ENCODE data around the gene TUBB2B. TPM values are rescaled to one million over a fixed set of nuclear protein-coding genes. Genes with fewer than 3 reads are reported as not detected.

The TUBB2B gene
- total RNA-seq, 2 experiments from 2014 or later, result 0.27 TPM; not detected in 1

DNA sequence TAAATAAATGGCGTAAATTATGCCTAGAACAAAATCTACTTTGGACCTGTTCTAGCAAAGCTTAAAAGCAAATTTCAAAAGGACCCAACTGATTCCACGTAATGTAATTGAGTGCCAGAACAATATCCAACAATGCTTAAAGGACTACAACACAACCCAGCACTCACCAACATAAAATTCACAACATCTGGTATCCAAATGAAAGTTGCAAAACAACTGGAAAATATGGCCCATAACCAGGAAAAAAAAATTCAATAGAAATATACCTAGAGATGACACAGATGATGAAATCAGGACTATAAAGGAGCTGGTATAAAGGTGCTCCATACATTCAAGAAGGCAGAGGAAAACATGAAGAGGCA is 14.1 kb downstream of the TUBB2B start:
- Histone ChIP-seq H3K4me1 (ENCODE audit: insufficient read depth, low read length, poor library complexity, severe bottlenecking) (peaks cover 13% of the 10 kb centered on the region), H3K9me3 (ENCODE audit: low read length) (no peaks in the 10 kb centered on the region), H3K4me3 (ENCODE audit: low read depth, low read length, poor library complexity, severe bottlenecking) (no peak overlapping the region), H3K79me2 (ENCODE audit: insufficient read depth, low read depth, low read length) (no peaks in the 10 kb centered on the region), H3K27ac (ENCODE audit: low read depth, low read length, poor library complexity, severe bottlenecking) (no peak overlapping the region), H3K36me3 (ENCODE audit: insufficient read depth, low read length) (no peaks in the 10 kb centered on the region), H3K4me2 (ENCODE audit: low read length) (no peak overlapping the region), H2AFZ (ENCODE audit: low read length) (no peak overlapping the region), H4K20me1 (ENCODE audit: insufficient read depth, low read length) (no peaks in the 10 kb centered on the region), H3K9me2 (ENCODE audit: insufficient read depth, low read length) (no peaks in the 10 kb centered on the region)
- ChIA-PET POLR2A (interaction anchor here (2.8 kb wide), 1 partner anchor 10 kb away, joined by 10 read pairs; no protein-coding TSS in a partner anchor), CTCF (ENCODE audit: unreplicated experiment) (no interaction called here)
- intact Hi-C loops (cut with micrococcal nuclease; ENCODE audit: unreplicated experiment), result no loop called here
- BruUV-seq (replicated peaks), result no TSS peak
- no peak for DNase-seq (ENCODE audit: low spot score)
- TF ChIP-seq, protein P1, sequence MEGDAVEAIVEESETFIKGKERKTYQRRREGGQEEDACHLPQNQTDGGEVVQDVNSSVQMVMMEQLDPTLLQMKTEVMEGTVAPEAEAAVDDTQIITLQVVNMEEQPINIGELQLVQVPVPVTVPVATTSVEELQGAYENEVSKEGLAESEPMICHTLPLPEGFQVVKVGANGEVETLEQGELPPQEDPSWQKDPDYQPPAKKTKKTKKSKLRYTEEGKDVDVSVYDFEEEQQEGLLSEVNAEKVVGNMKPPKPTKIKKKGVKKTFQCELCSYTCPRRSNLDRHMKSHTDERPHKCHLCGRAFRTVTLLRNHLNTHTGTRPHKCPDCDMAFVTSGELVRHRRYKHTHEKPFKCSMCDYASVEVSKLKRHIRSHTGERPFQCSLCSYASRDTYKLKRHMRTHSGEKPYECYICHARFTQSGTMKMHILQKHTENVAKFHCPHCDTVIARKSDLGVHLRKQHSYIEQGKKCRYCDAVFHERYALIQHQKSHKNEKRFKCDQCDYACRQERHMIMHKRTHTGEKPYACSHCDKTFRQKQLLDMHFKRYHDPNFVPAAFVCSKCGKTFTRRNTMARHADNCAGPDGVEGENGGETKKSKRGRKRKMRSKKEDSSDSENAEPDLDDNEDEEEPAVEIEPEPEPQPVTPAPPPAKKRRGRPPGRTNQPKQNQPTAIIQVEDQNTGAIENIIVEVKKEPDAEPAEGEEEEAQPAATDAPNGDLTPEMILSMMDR (conservative IDR thresholded peaks at IDR 0.05; ENCODE audit: low read length), result no peak
- no peak for TF ChIP-seq EZH2phosphoT487 (IDR thresholded peaks at IDR 0.05; ENCODE audit: borderline replicate concordance, low read depth, low read length)

- Histone ChIP-seq H4K20me1 (ENCODE audit: insufficient read depth, low read length) (no peaks in the 10 kb centered on the region), H3K4me3 (ENCODE audit: low read depth, low read length, poor library complexity, severe bottlenecking) (no peak overlapping the region), H3K9me2 (ENCODE audit: insufficient read depth, low read length) (no peaks in the 10 kb centered on the region), H3K36me3 (ENCODE audit: insufficient read depth, low read length) (no peaks in the 10 kb centered on the region), H3K27ac (ENCODE audit: low read depth, low read length, poor library complexity, severe bottlenecking) (no peak overlapping the region), H3K9me3 (ENCODE audit: low read length) (no peaks in the 10 kb centered on the region), H2AFZ (ENCODE audit: low read length) (no peak overlapping the region), H3K79me2 (ENCODE audit: insufficient read depth, low read depth, low read length) (no peaks in the 10 kb centered on the region), H3K4me1 (ENCODE audit: insufficient read depth, low read length, poor library complexity, severe bottlenecking) (peaks cover 13% of the 10 kb centered on the region), H3K4me2 (ENCODE audit: low read length) (no peak overlapping the region)
- intact Hi-C loops (cut with micrococcal nuclease; ENCODE audit: unreplicated experiment), result no loop called here
- POLR2A ChIA-PET, result interaction anchor here (2.8 kb wide), 1 partner anchor 9 kb away, joined by 10 read pairs; no protein-coding TSS in a partner anchor
- CTCF ChIA-PET (ENCODE audit: unreplicated experiment), result no interaction called here
- no TSS peak for BruUV-seq (replicated peaks)
- no peak for DNase-seq (ENCODE audit: low spot score)
- no peak for TF ChIP-seq EZH2phosphoT487 (IDR thresholded peaks at IDR 0.05; ENCODE audit: borderline replicate concordance, low read depth, low read length)
- TF ChIP-seq, protein P1 (conservative IDR thresholded peaks at IDR 0.05; ENCODE audit: low read length), result no peak
Observed at GRCh38 chr6:3212261-3212660, 15.2 kb downstream of the TUBB2B start.

DNA sequence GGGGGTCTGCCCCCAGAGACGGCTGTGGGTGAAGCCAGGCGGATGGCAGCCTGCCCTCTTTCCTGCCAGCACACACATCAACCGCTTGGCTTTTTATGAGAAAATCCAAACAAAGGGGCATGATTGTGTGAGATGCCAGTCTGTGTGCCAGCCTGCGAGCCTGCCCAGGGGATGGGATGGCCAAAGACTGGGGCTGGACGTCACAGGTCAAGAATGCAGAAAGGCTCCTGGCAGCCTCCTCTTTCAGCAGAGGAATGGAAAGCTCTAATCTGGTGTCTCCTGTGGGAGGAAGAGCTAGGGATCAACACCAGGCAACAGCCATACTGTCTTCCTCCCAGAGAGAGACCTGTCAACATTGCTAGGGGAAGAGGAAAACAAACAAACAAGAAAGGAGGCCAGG is 15.8 kb downstream of the TUBB2B start:
- no peak overlapping the region for H3K4me2 ChIP-seq (ENCODE audit: low read length)
- no peaks in the 10 kb centered on the region for H3K79me2 ChIP-seq (ENCODE audit: insufficient read depth, low read depth, low read length)
- no peak overlapping the region for H3K27ac ChIP-seq (ENCODE audit: low read depth, low read length, poor library complexity, severe bottlenecking)
- H4K20me1 ChIP-seq (ENCODE audit: insufficient read depth, low read length), result no peaks in the 10 kb centered on the region
- no peaks in the 10 kb centered on the region for H3K9me3 ChIP-seq (ENCODE audit: low read length)
- H3K4me1 ChIP-seq (ENCODE audit: insufficient read depth, low read length, poor library complexity, severe bottlenecking), result peaks cover 13% of the 10 kb centered on the region
- BruUV-seq (replicated peaks), result no TSS peak
- no peak for TF ChIP-seq EZH2phosphoT487 (IDR thresholded peaks at IDR 0.05; ENCODE audit: borderline replicate concordance, low read depth, low read length)
- TF ChIP-seq, protein P1 (conservative IDR thresholded peaks at IDR 0.05; ENCODE audit: low read length), result no peak
- CTCF ChIA-PET (ENCODE audit: unreplicated experiment), result no interaction called here
- POLR2A ChIA-PET, result interaction anchor here (2.8 kb wide), 1 partner anchor 8 kb away, joined by 10 read pairs; no protein-coding TSS in a partner anchor
- no peaks in the 10 kb centered on the region for H3K36me3 ChIP-seq (ENCODE audit: insufficient read depth, low read length)
- no peak overlapping the region for H3K4me3 ChIP-seq (ENCODE audit: low read depth, low read length, poor library complexity, severe bottlenecking)
- H2AFZ ChIP-seq (ENCODE audit: low read length), result no peak overlapping the region
- no peaks in the 10 kb centered on the region for H3K9me2 ChIP-seq (ENCODE audit: insufficient read depth, low read length)
- DNase-seq (ENCODE audit: low spot score), result no peak
- intact Hi-C loops (cut with micrococcal nuclease; ENCODE audit: unreplicated experiment), result no loop called here

Measured in OCI-LY7 (cell line).